HG02571 (cell line): ENCODE data around the gene FERMT3.

Source experiments
- ATAC-seq: cut with Tn5 transposase; IDR thresholded peaks from one replicate; pipeline ENCODE4 v1.9.1; 2021; ENCODE audit warnings: mild to moderate bottlenecking, moderate library complexity; ENCODE audit not compliant: unreplicated experiment

The FERMT3 gene

DNA sequence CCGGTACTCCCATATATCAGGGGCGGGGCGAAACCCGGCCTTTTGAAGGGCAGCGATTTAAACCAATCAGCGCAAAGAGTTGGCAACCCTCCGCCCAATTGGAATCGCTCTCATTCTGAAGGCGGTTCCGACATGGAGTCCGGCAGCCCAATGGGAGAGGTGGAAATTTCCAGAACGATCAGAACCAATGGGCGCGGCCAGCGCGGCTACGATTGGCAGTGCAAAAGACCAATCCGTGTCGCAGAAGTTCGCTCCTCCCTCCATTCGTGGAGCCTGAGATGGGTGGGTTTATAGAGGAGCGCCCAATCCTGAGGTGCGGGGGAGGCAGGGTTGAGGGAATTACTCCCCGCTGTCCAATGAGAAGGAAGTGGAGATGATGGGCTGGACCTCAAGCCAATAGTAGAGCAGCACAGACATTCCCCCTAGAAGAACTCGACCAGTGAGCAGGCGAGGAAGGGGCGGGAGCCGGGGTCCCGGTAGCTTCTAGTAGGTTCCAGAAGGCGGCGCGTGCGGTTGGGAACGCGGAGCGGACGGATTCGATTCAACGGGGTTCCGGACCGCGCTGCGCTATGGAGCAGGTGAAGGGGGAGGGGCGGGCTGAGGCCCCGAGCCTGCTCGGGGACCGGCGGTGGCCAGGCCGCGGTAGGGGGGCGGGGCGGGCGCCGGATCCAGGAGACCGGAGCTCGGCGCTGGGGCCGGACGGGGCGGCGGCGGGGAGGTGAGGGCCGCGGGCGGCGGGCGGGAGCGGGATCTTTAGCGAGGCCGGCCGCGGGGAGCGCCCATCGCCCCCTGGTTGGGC is 20.6 kb upstream of the FERMT3 start, which contains the start of gene STIP1:
Gene STIP1 (plus strand): TSS at position 479 of the 799 bp plus-strand sequence. CDS start 91 bp downstream, at position 570.
- ATAC-seq, result peak; percentile 83

DNA sequence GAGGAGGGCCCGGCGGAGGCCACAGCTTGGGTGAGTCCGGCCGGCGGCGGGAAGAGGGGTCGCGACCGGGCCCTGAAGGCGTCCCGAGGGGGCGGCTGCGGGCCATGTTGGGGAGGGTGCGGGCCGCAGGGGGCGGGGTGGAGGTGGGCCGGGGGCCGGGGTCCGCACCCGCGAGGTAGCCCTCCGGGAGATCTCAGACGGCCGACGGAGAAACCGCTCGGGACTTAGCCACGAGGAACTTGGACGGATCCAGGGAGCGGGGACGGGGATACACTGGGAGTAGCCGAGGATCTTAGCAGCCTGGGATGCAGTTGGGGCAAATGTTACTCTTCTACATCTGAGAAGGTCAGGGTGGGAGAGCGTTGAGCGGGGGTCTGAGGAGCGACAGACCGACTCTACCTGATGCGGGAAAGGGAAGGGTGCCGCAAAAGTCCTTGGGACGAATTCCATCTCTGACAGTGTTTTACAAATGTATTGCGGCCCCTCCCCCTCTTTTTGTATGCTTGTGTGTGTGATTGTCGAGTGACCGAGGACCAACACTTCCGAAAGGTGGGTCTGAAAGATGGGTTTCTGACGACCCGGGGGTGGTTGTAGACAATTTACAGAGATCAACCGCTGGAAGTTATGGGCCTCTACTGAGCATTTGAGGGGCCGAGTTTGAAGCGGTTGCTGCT is 19.9 kb upstream of the FERMT3 start:
- ATAC-seq, result no peak

DNA sequence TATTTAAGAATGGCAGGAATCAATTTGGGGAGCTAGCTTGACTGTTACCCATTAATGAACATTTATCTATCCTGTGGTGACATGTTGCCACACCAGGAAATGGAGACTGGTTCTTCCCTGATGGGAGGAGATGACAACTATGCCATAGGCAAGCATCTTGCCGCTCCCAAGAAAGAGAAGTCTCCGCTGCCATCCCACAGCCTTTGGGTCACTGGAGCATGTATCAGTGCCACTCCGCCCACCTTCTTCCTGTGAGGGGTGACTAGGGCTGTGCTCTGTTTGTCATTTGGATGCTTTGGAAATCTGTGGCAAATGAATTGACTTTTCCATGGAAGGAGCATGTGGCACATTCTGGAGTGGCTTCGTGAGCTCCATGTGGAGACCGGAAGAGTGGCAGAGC is 14.1 kb upstream of the FERMT3 start:
- no peak for ATAC-seq

DNA sequence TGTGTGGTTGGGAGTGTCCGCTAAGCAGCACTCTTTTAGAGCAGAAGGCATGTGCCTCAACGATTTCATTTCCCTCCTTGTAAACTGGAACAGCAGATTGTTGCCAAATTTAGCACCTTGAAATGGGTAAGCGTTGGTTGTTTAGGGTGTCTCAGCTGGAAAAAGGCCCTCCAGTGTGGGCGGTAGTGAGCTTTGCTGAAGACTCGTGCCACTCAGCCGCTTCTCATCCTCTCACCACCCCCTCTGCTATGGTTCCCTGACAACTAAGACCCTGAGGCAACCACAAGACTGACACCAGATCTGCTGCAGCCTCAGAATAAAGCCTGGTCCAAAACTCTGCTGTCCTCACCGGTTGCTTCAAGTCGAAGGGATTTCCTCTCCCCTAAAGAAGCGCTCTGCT is 9.9 kb upstream of the FERMT3 start:
- ATAC-seq, result no peak

DNA sequence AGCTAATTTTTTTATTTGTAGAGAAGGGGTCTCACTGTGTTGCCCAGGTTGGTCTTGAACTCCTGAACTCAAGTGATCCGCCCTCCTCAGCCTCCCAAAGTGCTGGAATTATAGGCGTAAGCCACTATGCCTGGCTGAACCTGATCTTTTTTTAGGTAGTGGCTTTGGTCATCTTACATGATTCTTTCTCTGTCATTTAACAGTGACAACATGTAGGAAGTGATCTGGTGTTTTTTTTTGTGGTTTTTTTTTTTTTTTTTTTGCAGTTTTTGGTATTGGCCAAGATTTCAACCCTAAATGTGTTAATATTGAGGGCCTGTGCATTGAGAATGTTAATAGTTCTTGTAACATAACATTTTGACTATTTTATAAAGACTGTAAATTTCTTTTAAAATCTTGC is 8.0 kb upstream of the FERMT3 start:
- no peak for ATAC-seq

DNA sequence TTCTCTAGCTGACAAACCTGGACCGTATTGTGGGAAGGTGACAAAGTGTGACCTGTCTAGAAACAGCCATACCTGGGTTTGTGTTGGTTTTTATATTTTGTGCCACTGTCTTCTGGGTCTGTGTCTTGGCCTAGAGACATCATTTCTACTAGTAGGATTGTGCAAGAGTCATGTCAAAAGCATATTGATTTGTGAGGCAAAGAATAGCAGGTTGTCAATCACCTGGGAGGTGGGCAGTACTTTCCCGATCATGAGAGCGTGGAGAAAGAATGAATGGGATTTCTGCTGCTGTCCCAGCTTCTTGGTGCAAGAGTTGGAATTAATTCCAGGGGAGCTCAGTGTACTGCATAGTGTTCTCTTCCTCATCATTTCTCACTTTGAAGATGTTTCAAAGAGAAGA is 5.0 kb upstream of the FERMT3 start:
- ATAC-seq, result no peak

DNA sequence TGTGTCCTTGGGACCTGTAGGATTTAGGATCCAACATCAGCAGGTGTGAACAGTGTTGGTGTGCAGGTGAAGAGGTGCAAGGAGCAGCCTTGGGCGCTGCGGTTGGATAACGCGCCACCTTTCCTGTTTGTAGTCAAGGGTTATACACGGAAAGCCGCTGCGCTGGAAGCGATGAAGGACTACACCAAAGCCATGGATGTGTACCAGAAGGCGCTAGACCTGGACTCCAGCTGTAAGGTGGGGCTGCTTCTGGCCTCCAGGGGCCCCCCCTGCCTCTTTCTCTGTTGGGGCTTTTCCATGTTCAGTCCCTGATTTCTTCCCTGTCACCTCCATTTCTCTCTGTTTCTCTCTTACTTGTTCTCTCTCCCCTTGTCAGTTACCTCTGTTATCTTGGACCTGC is 3.5 kb upstream of the FERMT3 start:
- ATAC-seq, result no peak

DNA sequence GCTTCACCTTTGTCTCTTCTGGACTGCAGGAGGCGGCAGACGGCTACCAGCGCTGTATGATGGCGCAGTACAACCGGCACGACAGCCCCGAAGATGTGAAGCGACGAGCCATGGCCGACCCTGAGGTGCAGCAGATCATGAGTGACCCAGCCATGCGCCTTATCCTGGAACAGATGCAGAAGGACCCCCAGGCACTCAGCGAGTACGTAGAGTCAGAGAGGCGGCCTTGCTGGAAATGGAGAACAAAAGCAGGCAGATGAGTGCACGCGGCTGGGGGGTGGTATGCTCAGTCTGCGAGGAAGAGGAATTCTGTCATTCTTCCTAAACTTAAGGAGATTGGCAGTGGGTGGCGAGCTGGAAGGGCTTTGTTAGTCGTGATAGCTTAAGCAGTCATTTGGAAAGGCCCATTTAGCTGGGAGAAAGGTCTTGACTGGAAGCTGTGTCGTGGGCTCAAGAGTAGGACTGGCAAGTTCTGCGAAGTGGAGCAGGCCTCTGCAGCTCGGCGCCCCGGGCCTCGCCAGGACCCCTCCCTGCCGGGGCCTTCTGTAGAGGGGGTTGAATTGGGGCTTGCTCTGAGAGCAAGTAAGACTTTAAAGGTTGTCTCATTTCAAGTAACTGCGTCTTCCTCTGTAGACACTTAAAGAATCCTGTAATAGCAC is 3.0 kb upstream of the FERMT3 start:
- ATAC-seq, result no peak

DNA sequence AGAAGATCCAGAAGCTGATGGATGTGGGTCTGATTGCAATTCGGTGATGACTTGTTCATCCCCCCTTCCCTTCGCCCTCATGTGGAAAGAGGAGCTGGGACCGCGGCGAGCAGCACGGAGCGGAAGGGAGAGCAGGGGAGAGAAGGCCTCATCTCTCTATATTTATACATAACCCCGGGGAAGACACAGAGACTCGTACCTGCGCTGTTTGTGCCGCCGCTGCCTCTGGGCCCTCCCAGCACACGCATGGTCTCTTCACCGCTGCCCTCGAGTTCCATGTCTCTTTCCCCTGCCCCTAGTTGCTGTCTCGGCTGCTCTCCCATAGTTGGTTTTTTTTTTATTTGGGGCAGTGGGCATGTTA is 2.5 kb upstream of the FERMT3 start:
- no peak for ATAC-seq

DNA sequence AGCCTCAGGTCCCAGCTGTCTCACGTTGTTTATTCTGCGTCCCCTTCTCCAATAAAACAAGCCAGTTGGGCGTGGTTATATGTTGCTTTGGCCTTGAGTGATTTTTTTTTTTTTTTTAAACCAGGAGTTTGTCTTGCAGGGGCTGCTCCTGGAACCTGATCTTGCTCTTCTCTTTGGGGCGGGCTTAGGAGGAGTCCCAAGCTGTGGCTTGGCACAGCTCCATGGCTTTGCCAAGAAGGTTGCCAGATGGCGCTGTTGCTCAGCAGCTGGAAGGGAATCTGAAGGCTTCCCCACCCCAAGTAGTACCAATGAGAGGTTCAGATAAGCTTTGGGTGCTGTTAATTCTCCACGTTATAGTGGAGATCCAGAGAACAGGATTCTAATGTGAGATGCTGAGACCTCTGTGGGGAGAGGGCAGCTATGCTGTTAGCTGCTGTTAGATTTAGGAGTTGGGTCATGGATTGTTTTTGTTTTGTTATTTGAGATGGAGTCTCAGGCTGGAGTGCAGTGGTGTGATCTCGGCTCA is 2.0 kb upstream of the FERMT3 start:
- ATAC-seq, result no peak

DNA sequence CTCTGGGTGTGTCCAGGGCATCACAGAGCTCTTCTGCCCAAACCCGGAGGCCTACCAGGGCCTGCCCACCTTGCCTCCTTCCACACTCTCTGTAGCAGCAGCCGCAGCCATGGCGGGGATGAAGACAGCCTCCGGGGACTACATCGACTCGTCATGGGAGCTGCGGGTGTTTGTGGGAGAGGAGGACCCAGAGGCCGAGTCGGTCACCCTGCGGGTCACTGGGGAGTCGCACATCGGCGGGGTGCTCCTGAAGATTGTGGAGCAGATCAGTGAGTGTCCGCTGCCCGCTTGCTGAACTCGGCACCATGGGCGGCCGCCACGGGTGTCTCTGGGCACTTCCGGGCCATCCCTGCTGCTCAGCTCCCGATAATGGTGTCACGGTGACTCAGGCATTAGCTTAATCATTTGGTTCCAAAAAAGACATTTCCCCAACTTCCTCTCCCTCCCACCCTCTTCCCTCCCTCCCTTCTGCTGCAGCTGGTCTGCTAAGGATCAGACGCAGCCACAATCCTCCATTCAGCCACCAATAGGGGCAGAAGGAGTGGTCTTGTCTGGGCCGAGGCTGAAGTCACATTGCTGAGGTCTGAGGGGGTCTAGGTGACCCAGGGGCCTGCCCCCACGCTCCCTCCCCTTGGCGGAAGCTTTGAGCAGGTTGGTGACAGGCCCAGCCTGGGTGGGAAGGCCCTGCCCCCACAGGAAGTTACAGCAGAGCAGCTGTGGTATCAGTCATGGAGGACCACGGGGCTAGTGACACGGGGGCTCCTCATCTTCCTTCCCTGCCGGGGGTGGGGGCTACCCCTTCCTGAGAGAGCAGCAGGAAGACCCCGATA is 950 bp downstream of the FERMT3 start:
- no peak for ATAC-seq

DNA sequence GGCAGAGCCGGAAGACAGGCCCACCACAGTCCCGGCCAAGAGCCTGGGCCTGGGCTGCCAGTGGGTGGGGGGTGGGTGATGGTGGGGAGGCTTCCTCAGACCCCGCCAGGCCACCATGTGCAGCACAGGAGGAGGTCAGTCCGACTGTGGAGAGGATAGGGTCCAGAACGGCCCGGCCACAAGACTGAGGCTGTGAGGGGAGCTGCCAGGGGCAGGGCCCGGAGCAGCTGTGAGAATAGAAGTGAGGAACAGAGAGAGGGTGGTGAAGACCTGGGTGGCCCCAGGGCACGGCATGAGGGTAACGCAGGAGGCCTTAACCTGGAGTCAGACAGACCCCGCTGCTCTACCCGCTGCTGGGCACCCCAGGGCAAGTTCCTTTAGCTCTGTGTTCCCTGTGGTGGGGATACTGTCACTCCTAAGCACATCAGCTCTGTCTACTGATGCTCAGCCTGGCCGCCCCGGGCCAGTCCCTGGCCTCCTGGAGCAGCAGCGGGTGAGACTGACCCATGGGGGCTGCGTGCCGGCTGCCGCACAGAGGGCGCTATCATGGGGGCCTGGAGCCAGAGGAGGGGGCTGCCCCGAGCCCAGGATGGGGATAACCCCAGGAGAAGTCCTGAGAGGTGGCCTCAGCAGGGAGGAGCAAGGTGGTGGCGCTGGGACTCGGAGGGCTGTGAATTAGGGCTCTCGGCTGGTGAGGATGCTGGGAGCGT is 1.7 kb downstream of the FERMT3 start:
- ATAC-seq, result no peak

DNA sequence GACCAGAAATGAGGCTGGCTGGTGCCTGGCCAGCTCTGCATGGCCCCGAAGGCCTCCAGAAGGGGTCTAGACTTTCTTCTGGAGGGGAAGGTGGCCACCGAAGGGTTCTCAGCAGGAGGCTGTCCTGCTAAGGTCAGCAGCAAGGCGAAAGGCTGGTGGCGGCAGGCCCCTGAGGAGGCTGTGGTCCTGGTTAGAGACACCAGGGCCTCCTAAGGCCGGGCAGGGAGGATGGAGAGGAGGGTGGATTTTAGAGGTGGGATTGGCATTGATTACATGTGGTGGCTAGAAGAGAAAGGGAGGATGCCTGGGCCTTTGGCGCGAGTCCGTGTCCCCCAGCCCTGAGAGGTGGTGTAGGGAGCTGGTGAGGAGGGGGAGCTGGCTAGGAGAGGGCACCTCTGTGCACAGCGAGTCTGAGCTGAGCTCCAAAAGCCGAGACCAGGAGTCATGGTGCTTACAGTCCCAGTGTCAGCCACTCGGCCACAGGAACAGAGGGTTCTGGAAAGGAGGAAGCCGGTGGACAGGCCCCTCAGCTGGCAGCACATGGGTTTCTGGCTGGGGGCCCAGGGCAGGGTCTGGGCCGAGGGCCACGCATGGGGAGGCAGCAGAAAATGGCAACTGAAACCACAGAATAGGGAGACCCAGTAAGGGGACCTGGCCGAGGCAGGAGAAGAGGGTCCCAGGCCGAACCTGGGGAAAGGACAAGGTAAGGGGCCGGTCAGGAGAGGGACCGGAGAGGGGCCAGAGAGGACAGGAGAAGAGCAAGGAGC is 2.5 kb downstream of the FERMT3 start:
- ATAC-seq, result no peak

DNA sequence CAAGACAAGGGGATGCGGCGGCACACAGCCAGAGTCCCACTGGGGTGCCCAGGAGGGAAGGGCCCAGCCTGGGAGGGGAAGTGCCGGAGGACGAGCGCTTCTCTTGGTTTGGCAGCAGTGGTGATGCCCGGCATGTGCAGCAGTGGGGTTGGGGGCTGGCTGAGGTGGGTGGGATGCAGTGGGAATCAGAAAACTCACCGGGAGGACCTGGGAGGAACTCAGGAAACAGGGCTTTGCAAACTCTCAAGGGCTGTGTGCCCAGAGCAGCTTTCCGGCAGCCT is 3.0 kb downstream of the FERMT3 start:
- ATAC-seq, result no peak

DNA sequence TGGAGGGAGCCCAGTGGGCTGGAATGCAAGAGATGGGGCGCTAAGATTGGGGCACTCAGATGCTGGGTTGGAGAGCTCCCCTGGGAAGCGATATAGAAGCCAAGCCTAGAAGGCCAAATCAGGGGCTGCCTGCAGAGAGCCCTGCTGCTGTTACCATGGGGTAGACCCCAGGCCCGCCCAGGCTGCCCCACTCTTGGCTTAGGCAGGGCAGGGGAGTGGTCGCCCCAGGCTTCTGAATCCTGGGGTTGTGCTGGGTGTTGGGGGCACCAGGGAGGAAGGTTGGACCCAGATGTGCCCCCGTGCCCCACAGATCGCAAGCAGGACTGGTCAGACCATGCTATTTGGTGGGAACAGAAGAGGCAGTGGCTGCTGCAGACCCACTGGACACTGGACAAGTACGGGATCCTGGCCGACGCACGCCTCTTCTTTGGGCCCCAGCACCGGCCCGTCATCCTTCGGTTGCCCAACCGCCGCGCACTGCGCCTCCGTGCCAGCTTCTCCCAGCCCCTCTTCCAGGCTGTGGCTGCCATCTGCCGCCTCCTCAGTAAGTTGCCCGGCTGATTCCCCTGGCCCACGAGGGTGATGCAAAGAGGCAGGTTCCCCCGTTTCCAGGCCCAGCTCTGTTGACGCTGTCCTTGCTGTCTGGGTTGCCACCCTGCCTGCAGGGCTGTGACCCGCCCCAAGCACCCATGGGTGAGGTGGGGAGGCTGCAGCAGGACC is 3.9 kb downstream of the FERMT3 start:
- no peak for ATAC-seq

DNA sequence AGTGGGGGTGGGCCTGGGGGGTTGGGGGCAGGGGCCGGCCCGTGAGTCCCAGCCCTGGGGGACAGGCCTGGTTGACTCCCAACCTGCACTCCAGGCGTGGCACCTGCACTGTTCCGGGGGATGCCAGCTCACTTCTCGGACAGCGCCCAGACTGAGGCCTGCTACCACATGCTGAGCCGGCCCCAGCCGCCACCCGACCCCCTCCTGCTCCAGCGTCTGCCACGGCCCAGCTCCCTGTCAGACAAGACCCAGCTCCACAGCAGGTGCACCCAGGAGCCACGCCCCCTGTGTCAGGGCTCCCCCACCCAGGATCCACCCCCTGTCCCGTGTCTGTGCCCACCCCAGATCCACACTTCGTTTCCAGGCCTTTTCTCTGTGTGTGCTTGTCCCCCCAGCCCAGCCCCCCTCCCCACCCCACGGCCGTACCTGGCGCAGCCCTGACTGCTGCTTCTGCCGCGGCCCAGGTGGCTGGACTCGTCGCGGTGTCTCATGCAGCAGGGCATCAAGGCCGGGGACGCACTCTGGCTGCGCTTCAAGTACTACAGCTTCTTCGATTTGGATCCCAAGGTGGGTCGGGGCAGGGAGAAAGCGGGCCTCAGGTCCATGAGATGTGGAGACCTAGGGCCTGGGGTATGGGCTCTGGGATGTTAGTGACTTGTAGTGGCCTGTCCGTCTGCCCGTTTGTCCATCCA is 4.8 kb downstream of the FERMT3 start:
- ATAC-seq, result no peak

DNA sequence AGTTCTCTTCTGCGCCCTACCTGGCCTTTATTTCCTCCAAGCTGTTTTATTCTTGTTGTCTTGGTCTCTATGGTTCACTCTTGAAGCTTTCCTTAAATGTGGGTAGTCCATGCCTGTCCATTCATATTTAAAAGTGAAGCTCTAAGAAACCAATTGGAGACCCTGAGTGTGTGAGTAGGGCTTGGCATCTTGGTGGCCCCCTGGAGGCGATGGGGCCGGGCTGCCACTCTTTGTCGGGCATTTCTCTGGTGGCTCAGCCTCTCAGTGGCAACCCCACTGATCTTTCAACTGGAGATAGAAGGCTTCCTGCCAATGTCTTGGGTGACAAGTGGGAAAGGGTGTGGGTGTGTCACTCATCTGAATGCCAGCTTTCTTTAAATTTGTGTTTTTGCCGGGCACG is 10.4 kb downstream of the FERMT3 start:
- no peak for ATAC-seq

DNA sequence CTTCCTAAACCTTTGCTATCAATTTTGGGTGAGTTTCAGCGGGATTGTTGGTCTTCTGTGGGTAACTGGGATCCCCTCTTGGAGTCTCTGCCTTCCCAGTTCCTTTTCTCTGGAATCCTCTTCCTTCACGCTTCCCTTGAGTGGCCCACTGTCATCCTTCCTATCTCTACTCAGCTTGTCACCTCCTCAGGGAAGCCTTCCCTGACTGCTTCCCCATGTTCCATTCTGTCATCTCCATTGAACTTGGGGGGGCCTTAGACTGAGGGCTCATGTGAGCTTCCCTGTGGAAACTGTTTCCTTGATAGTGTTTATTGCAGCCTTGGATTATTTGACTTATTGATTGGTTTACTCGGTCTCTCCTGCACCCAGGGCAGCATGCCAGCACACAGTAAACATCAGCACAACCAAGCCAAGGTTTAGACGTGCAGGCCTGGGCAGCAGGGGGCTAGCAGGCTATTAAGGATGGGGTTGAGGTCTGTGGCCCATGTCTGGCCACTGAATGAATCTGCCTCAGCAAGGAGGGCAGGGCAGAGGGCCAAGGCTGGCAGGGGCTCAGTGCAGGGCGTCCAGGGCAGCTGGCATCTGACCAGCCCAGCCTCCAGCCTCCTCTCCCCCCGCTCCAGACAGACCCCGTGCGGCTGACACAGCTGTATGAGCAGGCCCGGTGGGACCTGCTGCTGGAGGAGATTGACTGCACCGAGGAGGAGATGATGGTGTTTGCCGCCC is 12.3 kb downstream of the FERMT3 start:
- no peak for ATAC-seq
